ENCODE data around the gene BPTF.
"Not testable (repeated sequence)": the region's sequence is repeated elsewhere in the genome, so short reads cannot be mapped to it uniquely, and the experiment has no call there.

The BPTF gene

GRCh38 chr17:68018493-68018892 lies 193.2 kb downstream of the BPTF start:
- DNase-seq, result not testable (repeated sequence)

GRCh38 chr17:68019336-68019674 lies 194.0 kb downstream of the BPTF start:
- DNase-seq, result no peak

GRCh38 chr17:68019675-68020408 lies 194.5 kb downstream of the BPTF start:
- DNase-seq, result peak; percentile 99

GRCh38 chr17:68020409-68020756 lies 195.1 kb downstream of the BPTF start:
- no peak for DNase-seq

- DNase-seq, result not testable (repeated sequence)
These were observed 195.5 kb downstream of the BPTF start for GRCh38 chr17:68020791-68021190.

- DNase-seq, result no peak
These were observed 196.7 kb downstream of the BPTF start for GRCh38 chr17:68021963-68022362.

- DNase-seq, result not testable (repeated sequence)
These were observed 197.2 kb downstream of the BPTF start for GRCh38 chr17:68022547-68022946.

GRCh38 chr17:68029512-68030215 lies 204.4 kb downstream of the BPTF start:
- DNase-seq, result no peak
